GM12891 (cell line): ENCODE data around the gene TES.

Experiments used
- POLR2A ChIP-seq: IDR thresholded peaks from 2 replicates; pipeline ENCODE4 v1.6.1; 2011; ENCODE audit warnings: low read depth, low read length, control low read depth
- POLR2AphosphoS5 ChIP-seq: IDR thresholded peaks from 2 replicates; pipeline ENCODE4 v1.6.1; 2011; ENCODE audit warnings: low read depth, low read length, control low read depth
- POU2F2 ChIP-seq: IDR thresholded peaks from 2 replicates; pipeline ENCODE4 v1.6.1; 2011; ENCODE audit warnings: low read depth, mild to moderate bottlenecking, control low read depth, low read length, moderate library complexity
- SPI1 ChIP-seq: IDR thresholded peaks from 2 replicates; pipeline ENCODE4 v1.6.1; 2011; ENCODE audit warnings: low read depth, low read length, control low read depth
- TAF1 ChIP-seq: IDR thresholded peaks from 2 replicates; pipeline ENCODE4 v1.6.1; 2011; ENCODE audit warnings: low read depth, low read length, control low read depth

DNA sequence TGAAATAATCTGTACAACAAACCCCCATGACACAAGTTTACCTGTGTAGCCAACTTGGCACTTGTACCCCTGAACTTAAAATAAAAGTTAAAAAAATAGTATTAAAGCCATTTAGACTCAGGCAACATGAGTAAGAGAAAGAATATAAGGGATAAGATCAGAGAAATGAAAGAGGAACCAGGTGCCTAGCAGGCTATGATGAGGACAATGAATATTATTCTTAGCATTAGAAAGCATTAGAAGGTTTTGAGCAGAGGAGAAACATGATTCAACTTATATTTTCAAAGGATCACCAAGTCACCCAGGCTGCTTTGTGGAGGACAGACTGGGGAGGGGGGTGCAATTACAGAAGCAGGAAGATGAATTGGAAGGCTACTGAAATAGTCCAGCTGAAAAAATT lies 48.1 kb upstream of the TES start:
- TF ChIP-seq POLR2A (no peak), POU2F2 (no peak), TAF1 (no peak), POLR2AphosphoS5 (no peak), SPI1 (peak; percentile 38; the same call in 1 of the 2 replicates)
